Endodermal cell (in vitro differentiated cells): ENCODE measurements around the gene ATP8B1. TPM values are rescaled to one million over a fixed set of nuclear protein-coding genes. Genes with fewer than 3 reads are reported as not detected.

Source experiments
- DNase-seq: peaks from one replicate; pipeline ENCODE4 v3.0.0-alpha.2; 2017
- H3K27ac ChIP-seq: 2 replicates; pipeline ENCODE4 v1.5.1; 2013; ENCODE audit warnings: mild to moderate bottlenecking, low read depth, low read length, moderate library complexity
- H3K27me3 ChIP-seq: 2 replicates; pipeline ENCODE4 v1.6.1; 2013; ENCODE audit warnings: mild to moderate bottlenecking, low read length, moderate library complexity; ENCODE audit not compliant: insufficient read depth, control insufficient read depth, poor library complexity, severe bottlenecking
- H3K36me3 ChIP-seq: 2 replicates; pipeline ENCODE4 v1.7.0; 2013; ENCODE audit warnings: mild to moderate bottlenecking, low read length, moderate library complexity; ENCODE audit not compliant: control insufficient read depth, insufficient read depth
- H3K4me1 ChIP-seq: one replicate; pipeline ENCODE4 v1.7.0; 2013; ENCODE audit warnings: low read length; ENCODE audit not compliant: control insufficient read depth, insufficient read depth
- H3K4me3 ChIP-seq: 2 replicates; pipeline ENCODE4 v1.5.1; 2013; ENCODE audit warnings: mild to moderate bottlenecking, low read length, moderate library complexity
- H3K9ac ChIP-seq: 2 replicates; pipeline ENCODE4 v1.6.1; 2013; ENCODE audit warnings: mild to moderate bottlenecking, low read length, moderate library complexity; ENCODE audit not compliant: poor library complexity, severe bottlenecking; ENCODE audit errors: extremely low read depth
- H3K9me3 ChIP-seq: 2 replicates; pipeline ENCODE4 v1.6.1; 2013; ENCODE audit warnings: mild to moderate bottlenecking, low read length, moderate library complexity; ENCODE audit not compliant: control insufficient read depth
- H3K27ac Mint-ChIP-seq: 2 replicates; pipeline ENCODE4 v1.8.0; 2020; ENCODE audit warnings: mixed read lengths
- H3K27me3 Mint-ChIP-seq: 2 replicates; pipeline ENCODE4 v1.8.0; 2021; ENCODE audit warnings: mild to moderate bottlenecking, mixed read lengths; ENCODE audit not compliant: insufficient read depth
- H3K36me3 Mint-ChIP-seq: 2 replicates; pipeline ENCODE4 v1.8.0; 2020; ENCODE audit warnings: low read depth, mixed read lengths
- H3K4me1 Mint-ChIP-seq: 2 replicates; pipeline ENCODE4 v1.8.0; 2020; ENCODE audit warnings: mixed read lengths
- H3K4me3 Mint-ChIP-seq: 2 replicates; pipeline ENCODE4 v1.8.0; 2020; ENCODE audit warnings: mild to moderate bottlenecking, moderate library complexity, mixed read lengths
- H3K9me3 Mint-ChIP-seq: 2 replicates; pipeline ENCODE4 v1.8.0; 2020; ENCODE audit warnings: mild to moderate bottlenecking, mixed read lengths
- CTCF ChIP-seq: fragments of 200-600 bp; sonication (generic); conservative IDR thresholded peaks from 2 replicates; pipeline ENCODE4 v1.5.0; 2021; ENCODE audit warnings: antibody characterized with exemption, mild to moderate bottlenecking
- WGBS, 2 experiments: methylation state at CpG; one replicate each; pipeline versions ENCODE4 v1.1.5 to v1.1.7; 2013; ENCODE audit warnings: missing lambda C conversion rate in 2 of 2, mixed read lengths in 1 of 2; ENCODE audit not compliant: insufficient coverage in 1 of 2, insufficient read length in 1 of 2; 5-methylcytosine and 5-hydroxymethylcytosine counted together
- total RNA-seq, 2 donors: library from RNA; stranded (reverse); fragmentation: NEBNext Ultra II Directional in 1 of 2; extraction: Animal tissue kit (Norgen Biotek cat#: 25700) in 1 of 2; gene quantifications; 2 replicates in 1 of 2; 3 replicates in 1 of 2; pipeline ENCODE4 v1.2.1, GENCODE V29; 2021

Gene ATP8B1
- total RNA-seq, 2 donors from 2014 or later: 1.7 to 13.5 TPM

- H3K9me3 Mint-ChIP-seq: peaks cover under 1% of the 10 kb centered on the region
- 88 to 89% methylated on average over 6 to 8 of the region's 8 CpGs for WGBS, 2 experiments
Observed at GRCh38 chr18:57764087-57764486, 39.0 kb downstream of the ATP8B1 start.

GRCh38 chr18:57762686-57763085 lies 40.4 kb downstream of the ATP8B1 start:
- Mint-ChIP-seq H3K9me3 (peaks cover 9% of the 10 kb centered on the region), H3K4me1 (no peaks in the 10 kb centered on the region), H3K36me3 (peaks cover 16% of the 10 kb centered on the region), H3K27ac (no peak overlapping the region), H3K4me3 (no peak overlapping the region), H3K27me3 (no peaks in the 10 kb centered on the region)
- Histone ChIP-seq H3K4me1 (no peaks in the 10 kb centered on the region), H3K9ac (no peak overlapping the region), H3K4me3 (no peak overlapping the region), H3K9me3 (no peaks in the 10 kb centered on the region), H3K36me3 (no peaks in the 10 kb centered on the region), H3K27me3 (no peaks in the 10 kb centered on the region), H3K27ac (no peak overlapping the region)
- DNase-seq: no peak
- no peak for TF ChIP-seq CTCF
- WGBS, 2 experiments: 88 to 95% methylated on average over 2 of the region's 2 CpGs

More at GRCh38 chr18:57764087-57764486, 39.0 kb downstream of the ATP8B1 start:
- H3K4me1 Mint-ChIP-seq: peaks cover 6% of the 10 kb centered on the region
- Histone ChIP-seq H3K4me3 (no peak overlapping the region), H3K27ac (no peak overlapping the region), H3K9me3 (no peaks in the 10 kb centered on the region), H3K4me1 (no peaks in the 10 kb centered on the region), H3K9ac (no peak overlapping the region), H3K27me3 (no peaks in the 10 kb centered on the region), H3K36me3 (no peaks in the 10 kb centered on the region)
- peaks cover 11% of the 10 kb centered on the region for H3K36me3 Mint-ChIP-seq
- H3K27me3 Mint-ChIP-seq: no peaks in the 10 kb centered on the region
- H3K4me3 Mint-ChIP-seq: no peak overlapping the region
- TF ChIP-seq CTCF: no peak
- no peak overlapping the region for H3K27ac Mint-ChIP-seq
- DNase-seq: no peak

- H3K9me3 ChIP-seq: no peaks in the 10 kb centered on the region
- no peaks in the 10 kb centered on the region for H3K27me3 ChIP-seq
- H3K4me1 ChIP-seq: no peaks in the 10 kb centered on the region
- peaks cover 12% of the 10 kb centered on the region for H3K9me3 Mint-ChIP-seq
- no peak for TF ChIP-seq CTCF
- H3K4me3 ChIP-seq: no peak overlapping the region
- no peak overlapping the region for H3K27ac Mint-ChIP-seq
- no peaks in the 10 kb centered on the region for H3K27me3 Mint-ChIP-seq
- H3K9ac ChIP-seq: no peak overlapping the region
- H3K36me3 Mint-ChIP-seq: peaks cover 28% of the 10 kb centered on the region
- WGBS, 2 experiments: 95 to 98% methylated on average over 6 to 13 of the region's 13 CpGs
- peaks cover 6% of the 10 kb centered on the region for H3K4me1 Mint-ChIP-seq
- no peak overlapping the region for H3K27ac ChIP-seq
- H3K4me3 Mint-ChIP-seq: no peak overlapping the region
- no peak for DNase-seq
- no peaks in the 10 kb centered on the region for H3K36me3 ChIP-seq
Observed at GRCh38 chr18:57759650-57760049, 43.5 kb downstream of the ATP8B1 start.
